HFF-Myc (cell line): ENCODE results near the gene JAML.

ENCODE experiments used
- DNase-seq: peaks from one replicate; pipeline ENCODE4 v3.0.0-alpha.2; 2011; ENCODE audit warnings: low read depth; ENCODE audit errors: extremely low read depth
- H3K4me3 ChIP-seq: replicated peaks from 2 replicates; pipeline ENCODE4 v1.5.1; 2011; ENCODE audit warnings: low read depth, mild to moderate bottlenecking, control low read depth, low read length
- CTCF ChIP-seq: IDR thresholded peaks from 2 replicates; pipeline ENCODE4 v1.5.1; 2012; ENCODE audit warnings: mild to moderate bottlenecking, low read depth, low read length, control low read depth; ENCODE audit errors: missing control alignments

JAML gene

DNA sequence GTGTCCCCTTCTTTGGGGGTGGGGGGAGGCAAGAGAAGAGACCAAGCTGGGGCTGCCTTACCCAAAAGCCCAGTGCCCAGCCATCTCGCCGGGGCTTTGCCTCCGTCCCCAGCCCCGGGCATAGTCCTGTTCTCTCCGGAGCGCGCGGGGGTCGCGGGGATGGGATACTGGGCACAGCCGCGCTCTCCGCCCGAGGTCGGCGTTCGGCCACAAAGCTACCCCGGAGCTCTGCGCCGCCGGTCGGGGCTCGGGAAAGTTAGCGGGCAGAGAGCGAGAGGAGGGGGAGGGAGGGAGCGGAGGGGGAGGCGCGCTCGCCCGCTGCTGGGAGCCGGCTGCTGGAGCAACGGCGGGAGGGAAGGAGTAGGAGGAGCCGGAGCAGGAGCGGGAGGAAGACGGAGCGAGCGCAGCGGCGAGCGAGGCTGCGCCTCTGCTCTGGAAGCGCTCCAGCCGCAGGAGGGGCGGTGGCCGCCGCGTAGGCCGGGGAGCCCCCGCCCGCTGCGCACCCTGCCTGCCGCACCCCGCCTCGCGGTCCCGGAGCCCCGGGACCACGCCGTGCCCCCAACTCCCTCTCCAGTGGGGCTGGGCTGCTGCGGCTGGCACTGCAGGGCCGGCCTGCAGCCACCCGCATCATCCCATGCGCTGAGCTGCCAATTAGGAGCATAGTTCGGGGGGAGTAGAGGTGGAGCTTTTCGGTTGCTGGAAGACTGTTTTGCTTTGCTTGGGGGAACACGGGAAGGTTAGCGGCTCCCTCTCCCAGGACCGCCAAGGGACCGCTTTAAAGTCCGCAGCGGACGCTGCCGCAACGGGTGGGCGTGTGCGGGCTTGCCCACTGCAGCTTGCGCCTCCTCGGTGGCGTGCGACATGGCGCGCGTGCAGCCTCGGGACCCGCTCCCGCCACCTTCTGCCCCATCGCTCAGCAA, 72.0 kb downstream of the JAML start, which contains the start of gene SCN4B:
SCN4B (minus strand) TSS at position 272 of the 920 bp plus-strand sequence; CDS start at position 122, 150 bp downstream.
- DNase-seq, result no peak
- peak within 1 kb of the TSS; percentile 53 for H3K4me3 ChIP-seq
- no peak for TF ChIP-seq CTCF

DNA sequence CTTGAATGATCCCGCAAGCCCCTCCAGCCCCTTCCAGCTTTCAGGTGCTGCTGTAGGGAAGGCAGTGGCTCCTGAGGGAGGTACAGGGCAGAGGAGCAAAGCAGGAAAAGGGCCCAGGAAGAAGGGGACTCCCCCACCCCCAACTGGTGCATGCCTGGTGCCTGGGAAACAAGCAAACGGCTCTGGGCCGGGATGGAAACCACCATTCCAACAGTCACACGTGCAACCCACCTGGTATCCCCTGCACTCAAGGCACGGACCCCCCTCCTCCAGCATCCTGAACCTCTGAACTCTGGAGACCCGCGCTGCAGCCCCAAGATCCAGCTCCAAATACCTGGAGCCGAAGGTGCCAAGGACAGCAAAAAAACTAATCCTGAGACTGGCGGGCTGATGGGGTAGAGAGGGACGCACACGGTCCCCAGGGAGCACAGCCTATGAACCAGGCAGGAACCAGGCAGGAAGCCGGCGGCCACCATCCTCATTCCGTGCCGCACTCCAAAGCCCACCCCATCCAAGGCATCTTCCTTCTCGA, 72.7 kb downstream of the JAML start:
- no peak for DNase-seq
- peak overlapping the region; percentile 53 for H3K4me3 ChIP-seq
- TF ChIP-seq CTCF, result no peak

GRCh38 chr11:118151431-118151830, 73.4 kb downstream of the JAML start:
- peak overlapping the region; percentile 53 for H3K4me3 ChIP-seq
- TF ChIP-seq CTCF, result no peak
- no peak for DNase-seq

GRCh38 chr11:118149493-118149892, 75.3 kb downstream of the JAML start:
- no peak for DNase-seq
- H3K4me3 ChIP-seq, result no peak overlapping the region
- no peak for TF ChIP-seq CTCF

DNA sequence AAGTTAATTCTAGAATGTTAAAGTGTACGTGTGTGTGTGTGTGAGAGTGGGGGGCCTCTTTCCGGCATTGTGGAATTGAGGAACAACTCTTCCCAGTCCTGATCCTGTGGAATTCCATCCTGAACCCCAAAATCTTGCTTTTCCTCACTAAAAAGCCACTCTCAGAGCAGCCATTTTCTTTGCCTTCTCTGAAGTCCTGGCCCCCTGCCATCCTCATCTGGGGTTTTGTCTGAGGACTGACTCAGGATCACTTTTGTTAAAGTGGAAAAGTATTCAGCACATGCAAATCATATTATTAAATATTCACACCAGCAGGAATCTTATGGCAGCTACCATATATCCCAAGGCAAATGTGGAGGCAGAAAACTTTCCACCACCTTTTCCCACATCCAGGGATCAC, 76.0 kb downstream of the JAML start:
- no peak for DNase-seq
- TF ChIP-seq CTCF, result no peak
- no peak overlapping the region for H3K4me3 ChIP-seq

DNA sequence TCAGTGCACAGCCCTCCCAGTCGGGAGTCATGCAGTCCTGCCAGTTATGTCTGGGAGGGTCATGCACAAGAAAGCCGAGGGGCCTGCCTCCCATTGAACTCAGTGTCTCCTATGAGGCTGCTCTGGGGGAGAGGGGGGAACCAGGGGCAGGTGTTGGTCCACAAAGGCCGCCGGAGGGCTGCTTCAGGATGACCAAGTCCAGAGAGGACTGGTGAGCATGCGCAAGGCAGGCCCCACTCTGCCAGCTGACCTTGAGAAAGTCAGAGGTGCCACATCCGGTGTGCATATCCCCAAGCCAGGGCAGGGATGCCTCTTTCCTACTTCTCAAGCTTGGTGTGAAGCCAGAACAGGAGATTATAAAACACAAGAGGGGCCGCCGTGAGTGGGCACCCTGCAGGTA, 76.6 kb downstream of the JAML start:
- no peak for DNase-seq
- TF ChIP-seq CTCF, result no peak
- H3K4me3 ChIP-seq, result no peak overlapping the region
